Thyroid gland (tissue), 4 donors: ENCODE measurements around the gene ARHGAP15. TPM values are rescaled to one million over a fixed set of nuclear protein-coding genes. Genes with fewer than 3 reads are reported as not detected.

Source experiments
- DNase-seq, 2 donors: peaks; one replicate each; pipeline ENCODE4 v3.0.0-alpha.2; 2019
- H3K27ac ChIP-seq, 3 donors: fragments of 200-600 bp; sonication (generic); 1 replicate in 2 of 3; 2 replicates in 1 of 3; pipeline ENCODE4 v1.5.1; 2016 to 2019; ENCODE audit warnings: mild to moderate bottlenecking in 1 of 3, moderate library complexity in 1 of 3
- H3K27me3 ChIP-seq: fragments of 200-600 bp; sonication (generic); one replicate; pipeline ENCODE4 v1.5.1; 2019
- H3K36me3 ChIP-seq, 2 donors: fragments of 200-600 bp; sonication (generic); one replicate each; pipeline ENCODE4 v1.5.1; 2016 to 2019
- H3K4me1 ChIP-seq, 2 donors: fragments of 200-600 bp; sonication (generic); one replicate each; pipeline ENCODE4 v1.5.1; 2017 to 2019
- H3K4me3 ChIP-seq, 3 donors: fragments of 200-600 bp; sonication (generic); replicated peaks in 1 of 3; 1 replicate in 2 of 3; 2 replicates in 1 of 3; pipeline ENCODE4 v1.5.1; 2016; ENCODE audit warnings: mild to moderate bottlenecking in 1 of 3
- H3K9me3 ChIP-seq: fragments of 200-600 bp; sonication (generic); one replicate; pipeline ENCODE4 v1.5.1; 2017
- CTCF ChIP-seq, 6 experiments: fragments of 200-600 bp in 3 of 6; fragments of 450-650 bp in 3 of 6; sonication (generic) in 3 of 6; IDR thresholded peaks; one replicate each; pipeline ENCODE4 v1.5.1; 2016 to 2019; ENCODE audit warnings: antibody characterized with exemption in 6 of 6, mild to moderate bottlenecking in 2 of 6, inconsistent platforms in 1 of 6, moderate library complexity in 1 of 6
- POLR2A ChIP-seq, 2 donors: fragments of 450-650 bp; IDR thresholded peaks; one replicate each; pipeline ENCODE4 v1.6.1; 2017; ENCODE audit warnings: antibody characterized with exemption in 2 of 2, mild to moderate bottlenecking in 2 of 2, moderate library complexity in 1 of 2
- WGBS, 2 donors: methylation state at CpG; one replicate each; pipeline ENCODE4 v1.1.5; 2017; 5-methylcytosine and 5-hydroxymethylcytosine counted together
- intact Hi-C: fragments of 100-400 bp; cut with DNase I; formaldehyde crosslinking; loops from one replicate; pipeline ENCODE4 v1.15.1; 2023
- total RNA-seq, 4 donors: library from RNA; depleted of rRNA; stranded (reverse); fragments of >200 nt; gene quantifications; one replicate each; pipeline ENCODE4 v1.2.3, GENCODE V29; 2016

ARHGAP15 gene
- 10 to 100 TPM in 3 of 4 donors, 1 to 10 TPM in 1; 9.8 to 24.4 (median 11.9) TPM for total RNA-seq

GRCh38 chr2:143128681-143129580, at the start of gene ARHGAP15:
ARHGAP15 (plus strand) TSS chr2:143129419.
- 58 to 61% methylated on average over 13 of the region's 13 CpGs for WGBS, 2 donors
- TF ChIP-seq POLR2A (IDR thresholded peaks at IDR 0.05) (no peak), CTCF (IDR thresholded peaks at IDR 0.05) (no peak)
- intact Hi-C loops: no loop called here
- Histone ChIP-seq H3K4me3 (no peak within 1 kb of the TSS), H3K27me3 (no peaks in the 10 kb centered on the region), H3K27ac (peak within 1 kb of the TSS in 1 of 3 donors; percentile 4), H3K36me3 (no peaks in the 10 kb centered on the region), H3K4me1 (no peaks in the 10 kb centered on the region), H3K9me3 (no peaks in the 10 kb centered on the region)
- DNase-seq: peak; percentile 9 to 12

- Histone ChIP-seq H3K4me1 (no peaks in the 10 kb centered on the region), H3K36me3 (no peaks in the 10 kb centered on the region), H3K4me3 (no peak overlapping the region), H3K27ac (no peak overlapping the region), H3K27me3 (no peaks in the 10 kb centered on the region), H3K9me3 (no peaks in the 10 kb centered on the region)
- DNase-seq: no peak
- 88 to 90% methylated on average over 1 of the region's 1 CpG for WGBS, 2 donors
- intact Hi-C loops: no loop called here
- TF ChIP-seq CTCF (IDR thresholded peaks at IDR 0.05): no peak
- no peak for TF ChIP-seq POLR2A (IDR thresholded peaks at IDR 0.05)
Observed at GRCh38 chr2:143081616-143082015, 47.6 kb upstream of the ARHGAP15 start.

DNA sequence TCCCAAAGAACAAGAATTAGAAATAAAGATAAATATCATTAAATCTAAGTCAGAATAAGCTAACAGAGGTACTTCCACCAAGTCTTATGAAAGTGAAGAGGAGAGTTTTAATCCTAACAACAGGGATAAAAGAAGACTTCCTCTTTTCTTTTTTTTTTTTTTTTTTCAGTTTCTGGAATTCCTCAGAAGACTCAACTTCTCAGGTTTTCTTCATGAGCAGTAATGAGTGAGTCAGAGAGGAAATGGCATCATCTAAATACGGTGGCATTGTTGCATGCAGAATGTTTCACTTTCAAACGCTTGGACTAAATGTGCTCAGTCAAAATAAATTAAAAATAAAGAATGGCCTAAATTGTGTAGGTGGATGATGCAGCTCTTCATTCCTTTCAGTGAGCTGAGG, 45.6 kb upstream of the ARHGAP15 start:
- TF ChIP-seq CTCF (IDR thresholded peaks at IDR 0.05): no peak
- no peak for TF ChIP-seq POLR2A (IDR thresholded peaks at IDR 0.05)
- Histone ChIP-seq H3K4me1 (no peaks in the 10 kb centered on the region), H3K4me3 (no peak overlapping the region), H3K27me3 (no peaks in the 10 kb centered on the region), H3K36me3 (no peaks in the 10 kb centered on the region), H3K27ac (no peak overlapping the region), H3K9me3 (no peaks in the 10 kb centered on the region)
- intact Hi-C loops: no loop called here
- WGBS, 2 donors: 49 to 70% methylated on average over 2 of the region's 2 CpGs
- no peak for DNase-seq

- WGBS, 2 donors: 87 to 90% methylated on average over 2 of the region's 2 CpGs
- Histone ChIP-seq H3K4me3 (no peak overlapping the region), H3K36me3 (no peaks in the 10 kb centered on the region), H3K9me3 (no peaks in the 10 kb centered on the region), H3K27ac (no peak overlapping the region), H3K4me1 (no peaks in the 10 kb centered on the region), H3K27me3 (no peaks in the 10 kb centered on the region)
- intact Hi-C loops: no loop called here
- DNase-seq: no peak
- TF ChIP-seq CTCF (IDR thresholded peaks at IDR 0.05): no peak
Observed at GRCh38 chr2:143084462-143084861, 44.8 kb upstream of the ARHGAP15 start.

GRCh38 chr2:143085125-143085784, 44.0 kb upstream of the ARHGAP15 start:
- Histone ChIP-seq H3K27me3 (no peaks in the 10 kb centered on the region), H3K27ac (no peak overlapping the region), H3K36me3 (no peaks in the 10 kb centered on the region), H3K9me3 (no peaks in the 10 kb centered on the region), H3K4me3 (no peak overlapping the region), H3K4me1 (no peaks in the 10 kb centered on the region)
- intact Hi-C loops: no loop called here
- DNase-seq: no peak
- WGBS, 2 donors: 80 to 86% methylated on average over 1 of the region's 1 CpG
- TF ChIP-seq POLR2A (IDR thresholded peaks at IDR 0.05) (no peak), CTCF (IDR thresholded peaks at IDR 0.05) (no peak)
